GM18526 (cell line): ENCODE measurements around the gene KEAP1.

ENCODE experiments used
- POLR2A ChIP-seq: IDR thresholded peaks from 3 replicates; pipeline ENCODE4 v1.6.1; 2011; ENCODE audit not compliant: insufficient read length; ENCODE audit errors: extremely low read depth

The KEAP1 gene

DNA sequence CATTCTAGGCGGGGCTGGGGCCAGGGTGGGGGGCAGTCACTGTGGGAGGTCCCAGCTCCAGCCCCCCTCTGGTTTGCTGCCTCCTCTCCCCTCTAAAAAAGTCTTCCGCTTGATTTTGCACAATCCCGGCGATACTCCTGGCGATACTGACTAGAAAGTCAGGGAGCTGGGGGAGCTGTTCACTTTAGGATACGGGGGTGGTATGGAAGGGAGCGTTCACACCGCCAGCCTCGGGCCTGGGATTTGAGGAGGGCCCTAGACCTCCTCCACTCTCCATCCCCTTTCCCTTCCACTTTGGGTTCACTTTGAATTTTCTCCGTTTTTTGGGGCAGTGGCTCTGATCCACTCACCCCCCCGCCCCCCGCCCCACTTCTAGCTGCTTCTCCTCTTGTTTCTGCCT lies 35.0 kb downstream of the KEAP1 start:
- no peak for TF ChIP-seq POLR2A

DNA sequence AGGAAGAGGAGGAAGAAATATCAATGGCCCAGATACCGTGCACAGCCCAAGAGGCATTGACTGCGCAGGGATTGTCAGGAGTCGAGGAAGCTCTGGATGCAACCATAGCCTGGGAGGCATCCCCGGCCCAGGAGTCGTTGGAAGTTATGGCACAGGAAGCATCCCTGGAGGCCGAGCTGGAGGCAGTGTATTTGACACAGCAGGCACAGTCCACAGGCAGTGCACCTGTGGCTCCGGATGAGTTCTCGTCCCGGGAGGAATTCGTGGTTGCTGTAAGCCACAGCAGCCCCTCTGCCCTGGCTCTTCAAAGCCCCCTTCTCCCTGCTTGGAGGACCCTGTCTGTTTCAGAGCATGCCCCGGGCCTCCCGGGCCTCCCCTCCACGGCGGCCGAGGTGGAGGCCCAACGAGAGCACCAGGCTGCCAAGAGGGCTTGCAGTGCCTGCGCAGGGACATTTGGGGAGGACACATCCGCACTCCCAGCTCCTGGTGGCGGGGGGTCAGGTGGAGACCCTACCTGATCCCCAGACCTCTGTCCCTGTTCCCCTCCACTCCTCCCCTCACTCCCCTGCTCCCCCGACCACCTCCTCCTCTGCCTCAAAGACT lies 36.0 kb downstream of the KEAP1 start:
- no peak for TF ChIP-seq POLR2A

DNA sequence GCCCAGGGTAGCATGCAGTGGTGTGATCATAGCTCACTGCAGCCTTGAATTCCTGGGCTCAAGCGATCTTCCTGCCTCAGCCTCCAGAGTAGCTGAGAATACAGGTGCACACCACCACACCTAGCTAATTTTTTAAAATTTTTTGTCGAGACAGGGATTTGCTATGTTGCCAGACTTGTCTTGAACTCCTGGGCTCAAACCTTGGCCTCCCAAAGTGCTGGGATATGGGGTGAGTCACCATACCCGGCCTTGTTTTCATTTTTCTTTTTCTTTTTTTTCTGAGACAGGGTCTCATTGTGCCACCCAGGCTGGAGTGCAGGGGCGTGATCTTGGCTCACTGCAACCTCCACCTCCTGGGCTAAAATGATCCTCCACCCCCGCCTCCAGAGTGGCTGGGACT lies 38.7 kb downstream of the KEAP1 start:
- TF ChIP-seq POLR2A, result no peak

DNA sequence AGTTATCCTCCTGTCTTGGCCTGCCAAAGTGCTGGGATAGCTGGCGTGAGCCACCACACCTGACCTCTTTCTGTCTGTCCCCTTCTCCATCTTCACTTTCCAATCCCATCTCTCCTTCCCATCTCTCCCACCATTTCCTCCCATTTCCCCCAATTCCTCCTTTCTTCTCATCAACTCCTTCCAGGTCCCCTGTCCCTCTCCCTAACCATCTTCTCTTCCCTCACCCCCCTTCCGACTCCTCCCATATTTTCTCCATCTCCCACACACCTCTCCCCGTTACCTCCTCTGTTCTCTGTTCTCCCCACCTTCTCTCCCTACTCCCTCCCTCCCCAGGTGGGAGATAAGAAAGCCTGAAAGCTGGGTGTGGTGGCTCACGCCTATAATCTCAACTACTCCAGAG lies 40.6 kb downstream of the KEAP1 start:
- no peak for TF ChIP-seq POLR2A

DNA sequence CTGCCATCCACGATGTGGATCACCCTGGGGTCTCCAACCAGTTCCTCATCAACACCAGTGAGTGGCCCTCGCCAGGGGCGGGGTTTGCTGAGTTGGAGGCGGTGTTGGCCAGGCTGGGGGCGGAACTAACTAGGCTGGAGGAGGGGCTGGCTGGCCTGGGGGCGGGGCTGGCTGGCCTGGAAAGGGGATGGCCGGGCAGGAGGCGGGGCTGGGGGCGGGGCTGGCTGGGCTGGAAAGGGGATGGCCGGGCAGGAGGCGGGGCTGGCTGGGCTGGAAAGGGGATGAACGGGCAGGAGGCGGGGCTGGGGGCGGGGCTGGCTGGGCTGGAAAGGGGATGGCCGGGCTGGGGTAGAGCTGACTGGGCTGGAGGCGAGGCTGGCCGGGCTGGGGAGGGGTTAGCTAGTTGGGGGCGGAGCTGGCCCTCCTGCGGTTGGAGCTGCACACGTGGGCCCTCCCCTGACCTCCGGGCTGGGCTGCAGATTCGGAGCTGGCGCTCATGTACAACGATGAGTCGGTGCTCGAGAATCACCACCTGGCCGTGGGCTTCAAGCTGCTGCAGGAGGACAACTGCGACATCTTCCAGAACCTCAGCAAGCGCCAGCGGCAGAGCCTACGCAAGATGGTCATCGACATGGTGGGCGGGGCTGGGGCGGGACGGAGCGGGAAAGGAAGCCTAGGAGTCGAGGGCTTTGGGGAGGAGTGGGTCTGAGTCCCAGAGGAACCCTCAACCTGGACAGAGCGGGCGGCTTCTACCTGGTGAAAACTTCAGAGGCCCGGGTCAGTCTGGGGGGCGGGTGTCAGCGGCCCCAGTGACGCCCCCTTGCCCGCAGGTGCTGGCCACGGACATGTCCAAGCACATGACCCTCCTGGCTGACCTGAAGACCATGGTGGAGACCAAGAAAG lies 41.9 kb downstream of the KEAP1 start:
- no peak for TF ChIP-seq POLR2A

DNA sequence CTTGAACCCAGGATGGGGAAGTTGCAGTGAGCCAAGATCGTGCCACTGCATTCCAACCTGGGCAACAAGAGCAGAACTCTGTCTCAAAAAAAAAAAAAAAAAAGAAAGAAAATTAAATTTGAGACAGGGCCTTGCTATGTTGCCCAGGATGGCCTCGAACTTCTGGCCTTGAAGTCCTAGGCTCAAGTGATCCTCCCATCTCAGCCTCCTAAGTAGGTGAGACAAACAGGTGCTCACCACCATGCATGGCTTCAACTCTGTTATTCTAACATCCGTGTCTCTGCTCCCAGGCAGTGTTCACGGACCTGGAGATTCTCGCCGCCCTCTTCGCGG lies 42.5 kb downstream of the KEAP1 start:
- no peak for TF ChIP-seq POLR2A

DNA sequence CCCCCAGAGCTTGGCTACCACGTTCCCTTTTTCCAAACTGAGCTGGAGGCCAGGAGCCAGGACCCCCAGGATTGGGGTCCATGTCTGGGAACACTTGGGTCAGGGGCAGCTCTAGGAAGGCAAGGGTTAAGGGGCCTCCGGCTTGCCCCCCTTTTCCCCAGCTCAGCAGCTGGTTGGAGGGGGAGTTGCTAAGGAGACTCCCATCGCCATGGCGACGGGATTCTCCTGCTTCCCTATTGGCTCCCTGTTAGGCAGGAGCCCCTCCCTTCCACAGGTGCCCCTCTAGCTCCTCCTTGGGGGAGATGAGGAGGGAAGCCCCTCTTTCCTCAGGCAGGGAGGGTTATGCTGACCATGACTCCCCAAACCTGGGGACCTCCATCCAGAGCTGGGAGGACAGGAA lies 48.9 kb downstream of the KEAP1 start:
- no peak for TF ChIP-seq POLR2A

DNA sequence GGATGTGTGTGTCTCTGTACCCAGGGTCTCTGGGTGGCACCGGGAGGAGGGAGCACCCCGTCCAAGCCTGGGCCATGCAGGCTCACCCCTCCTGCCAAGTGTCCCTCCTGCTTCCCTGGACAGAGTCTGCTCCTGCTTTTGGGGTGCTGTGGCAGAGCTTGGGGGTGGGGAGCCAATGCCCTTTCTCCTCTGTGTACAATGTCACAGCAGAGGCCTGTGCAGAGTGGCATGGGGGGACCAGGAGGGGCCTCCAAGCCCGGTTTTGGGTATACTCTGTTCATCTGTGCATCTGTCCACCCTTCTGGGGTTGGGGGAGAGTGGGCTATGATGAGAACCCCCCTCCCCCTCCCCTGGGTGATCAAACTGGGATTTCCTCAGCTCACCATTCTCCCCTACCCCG lies 49.3 kb downstream of the KEAP1 start:
- no peak for TF ChIP-seq POLR2A

DNA sequence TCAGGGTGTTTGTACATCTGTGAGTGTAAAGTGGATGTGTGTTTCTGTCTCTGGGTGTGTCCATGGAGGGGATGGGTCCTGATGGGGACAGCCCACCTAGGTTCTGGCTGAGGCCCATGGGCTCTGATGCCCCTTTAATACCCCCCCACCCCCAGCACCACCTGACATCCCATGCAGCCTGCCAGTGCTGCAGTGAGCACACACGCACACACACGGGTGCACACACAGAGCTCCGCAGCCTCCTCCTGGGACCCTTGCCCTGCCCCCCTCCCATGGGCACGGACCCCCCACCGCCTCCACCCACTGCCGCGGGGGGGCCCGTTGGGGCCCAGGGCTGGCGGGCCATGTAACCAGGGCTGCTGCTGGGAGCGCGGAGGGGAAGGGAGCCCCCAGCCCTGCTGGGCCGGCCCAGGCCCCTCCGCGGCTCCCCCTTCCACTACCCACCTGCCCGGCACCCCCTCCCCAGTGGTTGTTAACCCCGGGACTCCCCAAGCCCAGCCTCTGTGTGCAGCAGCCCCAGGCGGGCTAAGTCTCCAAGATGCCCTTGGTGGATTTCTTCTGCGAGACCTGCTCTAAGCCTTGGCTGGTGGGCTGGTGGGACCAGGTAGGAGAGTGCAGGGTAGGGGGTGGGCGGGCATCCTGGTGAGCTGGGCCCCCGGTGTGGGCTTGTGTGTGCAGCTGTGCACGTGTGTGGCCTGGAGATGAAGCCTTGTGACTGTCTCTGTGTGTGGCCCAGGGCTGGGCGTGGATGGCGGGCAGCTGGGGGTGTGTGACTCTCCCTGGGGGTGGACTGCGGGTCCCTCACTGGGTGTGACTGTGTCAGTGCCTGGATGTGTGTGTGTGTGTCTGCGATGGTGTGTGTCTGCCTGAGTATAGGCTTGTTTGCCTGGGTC lies 50.2 kb downstream of the KEAP1 start:
- TF ChIP-seq POLR2A, result no peak

DNA sequence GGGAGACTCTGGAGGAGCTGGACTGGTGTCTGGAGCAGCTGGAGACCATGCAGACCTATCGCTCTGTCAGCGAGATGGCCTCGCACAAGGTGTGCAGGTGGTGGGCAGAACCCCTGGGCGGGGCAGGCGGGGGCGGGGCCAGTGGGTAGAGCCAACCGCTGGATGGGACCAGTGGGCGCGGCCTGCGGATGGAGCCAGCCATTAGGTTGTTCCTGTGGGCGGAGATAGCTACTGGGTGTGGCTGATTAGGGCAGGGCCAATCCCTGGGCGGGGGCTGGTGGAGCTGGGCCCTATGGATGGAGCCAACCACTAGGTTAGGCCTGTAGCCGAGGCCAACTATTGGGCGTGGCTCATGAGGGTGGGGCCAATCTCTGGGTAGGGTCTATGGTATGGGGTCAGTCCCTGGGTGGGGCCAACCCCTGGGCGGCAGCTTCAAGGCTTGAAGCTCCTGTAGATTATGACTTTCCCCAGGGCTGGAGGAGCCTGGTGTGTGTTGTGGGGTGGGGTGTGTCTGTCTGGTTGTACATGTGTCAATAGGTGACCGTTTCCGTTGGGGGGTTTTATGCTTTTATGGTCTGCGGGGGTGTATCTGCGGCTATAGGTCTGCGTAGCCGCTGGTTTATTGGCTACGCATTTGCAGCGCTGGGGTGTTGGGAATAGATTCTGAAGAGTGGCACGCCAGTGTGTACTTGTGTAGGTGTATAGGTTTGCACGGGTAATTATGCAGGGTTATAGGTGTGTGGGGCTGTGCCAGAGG lies 52.1 kb downstream of the KEAP1 start:
- TF ChIP-seq POLR2A, result no peak

DNA sequence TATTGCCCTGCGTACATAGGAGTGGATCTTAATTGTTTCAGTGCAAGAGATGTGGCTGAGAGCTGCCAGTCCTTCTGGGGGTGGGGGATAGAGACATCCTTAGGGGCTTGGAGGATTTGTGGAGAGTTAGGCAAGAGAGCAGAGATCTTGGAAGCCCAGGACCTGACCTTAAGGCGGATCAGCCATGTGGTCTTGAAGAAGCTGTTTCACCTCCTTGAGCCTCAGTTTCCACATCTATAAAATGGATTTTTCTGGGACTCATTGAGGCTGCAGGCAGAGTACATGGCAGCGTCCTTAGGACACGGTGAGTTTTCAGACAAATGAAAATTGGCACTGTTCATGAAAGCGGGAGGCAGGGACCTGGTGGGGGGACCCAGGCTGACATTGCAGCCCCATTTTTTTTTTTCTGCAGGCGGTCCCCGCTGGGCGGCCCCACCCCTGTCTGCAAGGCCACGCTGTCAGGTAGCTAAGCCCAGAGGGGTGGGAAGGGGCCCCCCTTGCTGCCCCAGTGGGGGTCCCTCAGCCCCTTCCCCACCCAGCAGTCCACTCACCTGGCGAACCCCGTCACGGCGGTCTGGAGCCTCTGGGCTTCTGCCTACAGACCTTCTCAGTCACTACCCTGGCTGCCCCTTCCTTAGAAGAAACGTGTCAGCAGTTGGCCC lies 52.8 kb downstream of the KEAP1 start:
- no peak for TF ChIP-seq POLR2A

DNA sequence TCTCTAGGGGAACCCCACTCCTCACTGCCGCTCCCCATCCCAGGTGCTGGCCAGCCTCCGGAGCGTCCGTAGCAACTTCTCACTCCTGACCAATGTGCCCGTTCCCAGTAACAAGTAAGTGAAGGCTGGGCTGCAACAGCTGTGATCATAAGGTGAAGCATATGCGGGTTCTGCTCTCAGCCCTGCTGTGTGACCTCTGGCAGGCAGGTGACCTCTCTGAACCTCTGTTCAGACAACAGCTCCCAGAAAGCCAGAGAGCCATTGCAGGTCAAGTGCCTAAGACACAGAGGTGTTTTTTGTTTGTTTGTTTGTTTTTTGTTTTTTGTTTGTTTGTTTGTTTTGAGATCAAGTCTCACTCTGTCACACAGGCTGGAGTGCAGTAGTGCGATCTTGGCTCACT lies 54.1 kb downstream of the KEAP1 start:
- TF ChIP-seq POLR2A, result no peak

DNA sequence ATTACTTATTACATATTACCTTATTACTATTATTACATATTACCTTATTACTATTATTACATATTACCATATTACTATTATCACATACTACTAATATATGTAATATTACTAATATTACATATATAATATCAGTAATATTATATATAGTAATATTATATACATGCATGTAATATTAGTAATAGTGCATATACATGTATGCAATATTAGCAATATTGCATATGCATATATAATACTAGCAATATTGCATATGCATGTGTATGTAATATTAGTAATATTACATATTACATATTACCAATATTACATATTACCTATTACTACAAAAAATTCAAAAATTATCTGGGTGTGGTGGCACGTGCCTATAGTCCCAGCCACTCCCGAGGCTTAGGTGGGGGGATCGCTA lies 60.5 kb downstream of the KEAP1 start:
- no peak for TF ChIP-seq POLR2A

DNA sequence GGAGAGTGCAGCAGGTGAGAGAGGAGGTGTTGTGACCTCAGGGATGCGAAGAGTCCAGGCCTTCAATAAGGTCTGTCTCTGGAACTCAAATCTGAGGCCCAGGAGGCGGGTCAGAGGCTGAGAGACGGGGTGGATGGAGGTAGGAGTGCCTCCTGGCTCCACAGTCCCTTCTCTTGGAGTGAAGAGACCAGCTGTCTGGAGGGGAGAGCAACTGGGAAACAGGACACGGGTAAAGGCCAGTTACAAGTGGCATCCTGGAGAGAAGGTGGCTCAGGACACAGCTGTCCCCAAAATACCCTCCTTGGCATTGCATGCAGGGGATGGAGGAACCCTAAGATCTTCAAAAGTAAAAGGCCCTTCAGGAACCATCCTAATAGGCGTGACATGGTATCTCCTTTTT lies 63.6 kb downstream of the KEAP1 start:
- no peak for TF ChIP-seq POLR2A
